ENCODE results near the gene ZNF467. TPM values are rescaled to one million over a fixed set of nuclear protein-coding genes. Genes with fewer than 3 reads are reported as not detected.

The ZNF467 gene
- total and polyA plus RNA-seq, 2 donors (not counting 1 experiment from before 2014, with no cell fraction given) = 0.39 to 1.1 TPM

DNA sequence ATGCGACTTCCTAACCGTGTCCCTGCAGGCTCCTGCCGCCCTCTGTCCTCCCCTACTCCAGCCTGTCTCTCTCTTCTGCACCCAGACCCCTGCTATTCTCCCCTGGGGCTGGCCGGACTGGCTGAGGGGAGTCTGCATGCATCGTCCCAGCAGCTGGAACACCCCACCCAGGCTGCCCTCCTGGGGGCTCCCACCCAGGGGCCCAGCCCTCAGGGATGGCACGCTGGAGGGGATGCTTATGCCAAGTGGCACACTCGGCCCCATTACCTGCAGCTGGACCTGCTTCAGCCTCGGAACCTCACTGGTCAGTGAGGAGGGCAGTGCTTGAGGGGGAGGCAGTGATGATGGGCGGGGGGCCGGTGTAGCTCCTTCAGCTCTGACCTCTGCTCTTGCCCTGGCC is 21.7 kb upstream of the ZNF467 start:
- ChIA-PET POLR2A (no interaction called here), CTCF (interaction anchor here (1.4 kb wide), 1 partner anchor 12 kb away, joined by 3 read pairs; no protein-coding TSS in a partner anchor)
- Mint-ChIP-seq H3K27ac (no peak overlapping the region), H3K4me3 (no peak overlapping the region), H3K27me3 (peaks cover 17% of the 10 kb centered on the region), H3K4me1 (no peaks in the 10 kb centered on the region), H3K9me3 (ENCODE audit: insufficient read depth) (no peaks in the 10 kb centered on the region)
- intact Hi-C loops (cut with micrococcal nuclease) = no loop called here
- no peak overlapping the region for H3K4me3 ChIP-seq (ENCODE audit: control extremely low read depth in 1 of 5, extremely low read depth in 1 of 5, insufficient read depth in 1 of 5, low read depth in 2 of 5, low read length in 4 of 5)
- H4K20me1 ChIP-seq (ENCODE audit: control insufficient read depth, insufficient read depth, low read length, poor library complexity, severe bottlenecking) = no peaks in the 10 kb centered on the region
- H3K4me1 ChIP-seq (ENCODE audit: control insufficient read depth in 2 of 2, insufficient read depth in 2 of 2, low read length in 2 of 2) = no peaks in the 10 kb centered on the region
- no peaks in the 10 kb centered on the region for H3K9me3 ChIP-seq (ENCODE audit: control extremely low read depth in 1 of 3, control insufficient read depth in 2 of 3, insufficient read depth in 1 of 3, low read length in 2 of 3)
- no peak overlapping the region for H3K27ac ChIP-seq (ENCODE audit: low read length in 2 of 2)
- WGBS (ENCODE audit: insufficient coverage) = 89% methylated on average over 9 of the region's 10 CpGs
- no peak overlapping the region for H3K9ac ChIP-seq (ENCODE audit: low read length)
- H3K36me3 ChIP-seq (replicated peaks in 1 of 2; ENCODE audit: control extremely low read depth in 1 of 2, control insufficient read depth in 1 of 2, extremely low read depth in 1 of 2, insufficient read depth in 2 of 2, low read length in 1 of 2) = no peaks in the 10 kb centered on the region
- TF ChIP-seq, protein P1, sequence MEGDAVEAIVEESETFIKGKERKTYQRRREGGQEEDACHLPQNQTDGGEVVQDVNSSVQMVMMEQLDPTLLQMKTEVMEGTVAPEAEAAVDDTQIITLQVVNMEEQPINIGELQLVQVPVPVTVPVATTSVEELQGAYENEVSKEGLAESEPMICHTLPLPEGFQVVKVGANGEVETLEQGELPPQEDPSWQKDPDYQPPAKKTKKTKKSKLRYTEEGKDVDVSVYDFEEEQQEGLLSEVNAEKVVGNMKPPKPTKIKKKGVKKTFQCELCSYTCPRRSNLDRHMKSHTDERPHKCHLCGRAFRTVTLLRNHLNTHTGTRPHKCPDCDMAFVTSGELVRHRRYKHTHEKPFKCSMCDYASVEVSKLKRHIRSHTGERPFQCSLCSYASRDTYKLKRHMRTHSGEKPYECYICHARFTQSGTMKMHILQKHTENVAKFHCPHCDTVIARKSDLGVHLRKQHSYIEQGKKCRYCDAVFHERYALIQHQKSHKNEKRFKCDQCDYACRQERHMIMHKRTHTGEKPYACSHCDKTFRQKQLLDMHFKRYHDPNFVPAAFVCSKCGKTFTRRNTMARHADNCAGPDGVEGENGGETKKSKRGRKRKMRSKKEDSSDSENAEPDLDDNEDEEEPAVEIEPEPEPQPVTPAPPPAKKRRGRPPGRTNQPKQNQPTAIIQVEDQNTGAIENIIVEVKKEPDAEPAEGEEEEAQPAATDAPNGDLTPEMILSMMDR (IDR thresholded peaks at IDR 0.05) = no peak
- no peak for TF ChIP-seq EZH2 (IDR thresholded peaks at IDR 0.05; ENCODE audit: borderline replicate concordance, insufficient read depth, low read depth, low read length, poor library complexity, severe bottlenecking)
- H3K27me3 ChIP-seq (replicated peaks in 1 of 4; ENCODE audit: control extremely low read depth in 1 of 4, control insufficient read depth in 3 of 4, insufficient read depth in 4 of 4, low read length in 3 of 4) = peaks cover 0 to 11% (median 2%) of the 10 kb centered on the region in 4 experiments
- H3K4me2 ChIP-seq (replicated peaks; ENCODE audit: low read depth, low read length, poor library complexity, severe bottlenecking) = no peak overlapping the region
- no peak overlapping the region for H2AFZ ChIP-seq (ENCODE audit: insufficient read depth, low read depth, low read length, poor library complexity, severe bottlenecking)
- no peaks in the 10 kb centered on the region for H3K79me2 ChIP-seq (ENCODE audit: control insufficient read depth, insufficient read depth, low read length)
- no peak for DNase-seq
- no peak for ATAC-seq (ENCODE audit: low read depth)

DNA sequence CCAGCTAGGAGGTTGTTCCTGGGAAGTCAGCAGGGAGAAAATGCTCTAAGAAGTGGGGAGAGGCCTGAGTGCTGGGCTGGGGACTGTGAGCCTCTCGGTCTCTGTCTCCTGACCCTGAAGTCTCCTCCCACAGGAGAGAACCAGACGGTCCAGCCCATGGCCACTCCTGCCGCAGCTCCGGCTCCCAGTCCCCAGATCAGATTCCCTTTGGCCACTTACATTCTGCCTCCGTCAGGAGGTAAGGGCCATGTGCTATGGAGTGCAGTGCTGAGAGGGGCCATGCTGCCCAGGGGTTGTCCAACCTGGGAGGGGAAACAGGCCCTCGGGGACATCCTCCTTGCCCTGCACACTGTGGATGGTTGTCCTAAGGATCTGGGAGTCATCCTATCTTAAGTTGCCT is 21.3 kb upstream of the ZNF467 start:
- intact Hi-C loops (cut with micrococcal nuclease) = no loop called here
- Histone ChIP-seq H3K4me3 (ENCODE audit: control extremely low read depth in 1 of 5, extremely low read depth in 1 of 5, insufficient read depth in 1 of 5, low read depth in 2 of 5, low read length in 4 of 5) (no peak overlapping the region), H3K27ac (ENCODE audit: low read length in 2 of 2) (no peak overlapping the region), H3K27me3 (replicated peaks in 1 of 4; ENCODE audit: control extremely low read depth in 1 of 4, control insufficient read depth in 3 of 4, insufficient read depth in 4 of 4, low read length in 3 of 4) (peaks cover 0 to 15% (median 4%) of the 10 kb centered on the region in 4 experiments), H3K36me3 (replicated peaks in 1 of 2; ENCODE audit: control extremely low read depth in 1 of 2, control insufficient read depth in 1 of 2, extremely low read depth in 1 of 2, insufficient read depth in 2 of 2, low read length in 1 of 2) (no peaks in the 10 kb centered on the region), H3K4me2 (replicated peaks; ENCODE audit: low read depth, low read length, poor library complexity, severe bottlenecking) (no peak overlapping the region), H3K4me1 (ENCODE audit: control insufficient read depth in 2 of 2, insufficient read depth in 2 of 2, low read length in 2 of 2) (no peaks in the 10 kb centered on the region), H3K79me2 (ENCODE audit: control insufficient read depth, insufficient read depth, low read length) (no peaks in the 10 kb centered on the region), H3K9ac (ENCODE audit: low read length) (no peak overlapping the region), H2AFZ (ENCODE audit: insufficient read depth, low read depth, low read length, poor library complexity, severe bottlenecking) (no peak overlapping the region), H3K9me3 (ENCODE audit: control extremely low read depth in 1 of 3, control insufficient read depth in 2 of 3, insufficient read depth in 1 of 3, low read length in 2 of 3) (peaks cover 0 to 3% (median 0%) of the 10 kb centered on the region in 3 donors), H4K20me1 (ENCODE audit: control insufficient read depth, insufficient read depth, low read length, poor library complexity, severe bottlenecking) (no peaks in the 10 kb centered on the region)
- H3K27ac Mint-ChIP-seq = no peak overlapping the region
- ChIA-PET POLR2A (no interaction called here), CTCF (interaction anchor here (1.4 kb wide), 1 partner anchor 13 kb away, joined by 3 read pairs; no protein-coding TSS in a partner anchor)
- 96% methylated on average over 5 of the region's 6 CpGs for WGBS (ENCODE audit: insufficient coverage)
- DNase-seq (no peak), ATAC-seq (ENCODE audit: low read depth) (no peak)
- H3K4me1 Mint-ChIP-seq = no peaks in the 10 kb centered on the region
- no peaks in the 10 kb centered on the region for H3K9me3 Mint-ChIP-seq (ENCODE audit: insufficient read depth)
- H3K4me3 Mint-ChIP-seq = no peak overlapping the region
- TF ChIP-seq, protein P1 (IDR thresholded peaks at IDR 0.05) = no peak
- TF ChIP-seq EZH2 (IDR thresholded peaks at IDR 0.05; ENCODE audit: borderline replicate concordance, insufficient read depth, low read depth, low read length, poor library complexity, severe bottlenecking) = no peak
- peaks cover 20% of the 10 kb centered on the region for H3K27me3 Mint-ChIP-seq

Measured in B cell (primary cell).